ENCODE measurements around the gene AGPS. TPM values are rescaled to one million over a fixed set of nuclear protein-coding genes. Genes with fewer than 3 reads are reported as not detected.

The AGPS gene
- total and polyA plus RNA-seq, 2 of the 13 experiments (the other 11 are each of a cell fraction or from before 2014, with no cell fraction given) = 39.4 to 99.0 TPM

GRCh38 chr2:177392373-177393202, at the start of gene AGPS (continued):
- TF ChIP-seq ZNF710 (CRISPR knock-in tag; IDR thresholded peaks at IDR 0.05; ENCODE audit: borderline replicate concordance) (peak; percentile 92), LCORL (IDR thresholded peaks at IDR 0.05) (no peak), LCORL (CRISPR knock-in tag; IDR thresholded peaks at IDR 0.05) (peak; percentile 91), JARID2 (CRISPR knock-in tag; IDR thresholded peaks at IDR 0.05; ENCODE audit: insufficient replicate concordance) (no peak), ZBTB46 (CRISPR knock-in tag; IDR thresholded peaks at IDR 0.05; ENCODE audit: borderline replicate concordance) (no peak), ZNF33A (CRISPR knock-in tag; IDR thresholded peaks at IDR 0.05; ENCODE audit: borderline replicate concordance) (no peak), ZSCAN22 (CRISPR knock-in tag; IDR thresholded peaks at IDR 0.05) (no peak), ZFP36L1 (CRISPR knock-in tag; IDR thresholded peaks at IDR 0.05) (peak; percentile 95), JUNB (CRISPR knock-in tag; IDR thresholded peaks at IDR 0.05; ENCODE audit: borderline replicate concordance) (no peak; the same call in 1 of the 2 replicates), HHEX (CRISPR knock-in tag; IDR thresholded peaks at IDR 0.05) (no peak), ZBTB25 (CRISPR knock-in tag; IDR thresholded peaks at IDR 0.05) (peak; percentile 65), MZF1 (CRISPR knock-in tag; IDR thresholded peaks at IDR 0.05; ENCODE audit: borderline replicate concordance) (no peak), ZFX (CRISPR knock-in tag; IDR thresholded peaks at IDR 0.05; ENCODE audit: low read depth) (peak; percentile 80), CREBL2 (CRISPR knock-in tag; IDR thresholded peaks at IDR 0.05; ENCODE audit: borderline replicate concordance) (peak; percentile 98), RFX1 (IDR thresholded peaks at IDR 0.05) (no peak), POLR2G (IDR thresholded peaks at IDR 0.05; ENCODE audit: low read depth, low read length) (peak; percentile 95), FOXP4 (CRISPR knock-in tag; IDR thresholded peaks at IDR 0.05) (peak; percentile 80)
